HFFc6 (cell line): ENCODE data around the gene COL28A1. TPM values are rescaled to one million over a fixed set of nuclear protein-coding genes. Genes with fewer than 3 reads are reported as not detected.
"Not testable (repeated sequence)": the region's sequence is repeated elsewhere in the genome, so short reads cannot be mapped to it uniquely, and the experiment has no call there.

Experiments used
- DNase-seq: peaks from one replicate; pipeline ENCODE4 v3.0.0-alpha.2; 2018
- H3K27ac Mint-ChIP-seq: 2 replicates; pipeline ENCODE4 v1.8.0; 2020; ENCODE audit warnings: mild to moderate bottlenecking, mixed read lengths
- H3K27me3 Mint-ChIP-seq: 2 replicates; pipeline ENCODE4 v1.8.0; 2021; ENCODE audit warnings: mild to moderate bottlenecking, moderate library complexity, mixed read lengths; ENCODE audit not compliant: insufficient read depth
- H3K36me3 Mint-ChIP-seq: 2 replicates; pipeline ENCODE4 v1.8.0; 2021; ENCODE audit warnings: low read depth, mixed read lengths
- H3K4me1 Mint-ChIP-seq: 2 replicates; pipeline ENCODE4 v1.8.0; 2020; ENCODE audit warnings: low read depth, mixed read lengths
- H3K4me3 Mint-ChIP-seq: 2 replicates; pipeline ENCODE4 v1.8.0; 2020; ENCODE audit warnings: mild to moderate bottlenecking, moderate library complexity, mixed read lengths
- H3K9me3 Mint-ChIP-seq: 2 replicates; pipeline ENCODE4 v1.8.0; 2020; ENCODE audit warnings: mild to moderate bottlenecking, mixed read lengths
- total RNA-seq, 6 experiments: library from RNA; stranded (reverse); fragmentation: NEBNext Ultra II Directional; extraction: Animal tissue kit (Norgen Biotek cat#: 25700); gene quantifications; 2 replicates in 1 of 6; 3 replicates in 5 of 6; pipeline ENCODE4 v1.2.3, GENCODE V29; 2021
- TF ChIP-seq, protein P1 (sequence below): fragments of 200-600 bp; sonication (generic); IDR thresholded peaks from 2 replicates; pipeline ENCODE4 v1.5.0; 2021; ENCODE audit warnings: antibody characterized with exemption, mild to moderate bottlenecking

COL28A1 gene
- total RNA-seq, 6 experiments from 2014 or later = 0.07 to 0.14 TPM; not detected in 4

DNA sequence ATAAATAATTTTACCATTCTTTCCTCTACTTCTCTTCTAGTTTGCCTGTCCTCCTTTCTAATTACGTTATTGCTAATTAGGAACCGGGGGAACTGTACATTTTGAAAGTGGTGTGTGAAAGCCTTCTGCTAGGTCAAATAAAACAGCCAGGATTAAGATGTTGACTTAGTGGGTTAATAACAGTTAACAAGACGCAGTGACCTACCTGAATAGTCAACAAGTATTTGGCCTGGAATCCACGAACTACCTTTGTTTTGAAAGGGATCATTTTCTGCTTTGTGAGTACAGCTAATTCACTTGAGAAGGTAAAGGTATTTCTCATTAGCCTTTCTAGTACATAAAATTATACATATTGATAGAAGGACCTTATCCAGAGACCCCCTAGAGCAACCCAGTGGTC lies 139.9 kb downstream of the COL28A1 start:
- H3K9me3 Mint-ChIP-seq = no peaks in the 10 kb centered on the region
- H3K4me3 Mint-ChIP-seq = no peak overlapping the region
- DNase-seq = no peak
- TF ChIP-seq, protein P1, sequence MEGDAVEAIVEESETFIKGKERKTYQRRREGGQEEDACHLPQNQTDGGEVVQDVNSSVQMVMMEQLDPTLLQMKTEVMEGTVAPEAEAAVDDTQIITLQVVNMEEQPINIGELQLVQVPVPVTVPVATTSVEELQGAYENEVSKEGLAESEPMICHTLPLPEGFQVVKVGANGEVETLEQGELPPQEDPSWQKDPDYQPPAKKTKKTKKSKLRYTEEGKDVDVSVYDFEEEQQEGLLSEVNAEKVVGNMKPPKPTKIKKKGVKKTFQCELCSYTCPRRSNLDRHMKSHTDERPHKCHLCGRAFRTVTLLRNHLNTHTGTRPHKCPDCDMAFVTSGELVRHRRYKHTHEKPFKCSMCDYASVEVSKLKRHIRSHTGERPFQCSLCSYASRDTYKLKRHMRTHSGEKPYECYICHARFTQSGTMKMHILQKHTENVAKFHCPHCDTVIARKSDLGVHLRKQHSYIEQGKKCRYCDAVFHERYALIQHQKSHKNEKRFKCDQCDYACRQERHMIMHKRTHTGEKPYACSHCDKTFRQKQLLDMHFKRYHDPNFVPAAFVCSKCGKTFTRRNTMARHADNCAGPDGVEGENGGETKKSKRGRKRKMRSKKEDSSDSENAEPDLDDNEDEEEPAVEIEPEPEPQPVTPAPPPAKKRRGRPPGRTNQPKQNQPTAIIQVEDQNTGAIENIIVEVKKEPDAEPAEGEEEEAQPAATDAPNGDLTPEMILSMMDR = no peak
- no peaks in the 10 kb centered on the region for H3K36me3 Mint-ChIP-seq
- H3K27me3 Mint-ChIP-seq = peaks cover 7% of the 10 kb centered on the region
- H3K27ac Mint-ChIP-seq = no peak overlapping the region
- no peaks in the 10 kb centered on the region for H3K4me1 Mint-ChIP-seq

DNA sequence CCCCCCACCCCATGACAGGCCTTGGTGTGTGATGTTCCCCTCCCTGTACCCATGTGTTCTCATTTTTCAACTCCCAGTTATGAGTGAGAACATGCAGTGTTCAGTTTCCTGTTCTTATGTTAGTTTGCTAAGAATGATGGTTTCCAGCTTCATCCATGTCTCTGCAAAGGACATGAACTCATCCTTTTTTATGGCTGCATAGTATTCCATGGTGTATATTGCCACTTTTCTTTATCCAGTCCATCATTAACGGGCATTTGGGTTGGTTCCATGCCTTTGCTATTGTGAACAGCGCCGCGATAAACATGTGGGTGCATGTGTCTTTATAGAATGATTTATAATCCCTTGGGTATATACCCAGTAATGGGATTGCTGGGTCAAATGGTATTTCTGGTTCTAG lies 147.5 kb downstream of the COL28A1 start:
- not testable (repeated sequence) for H3K36me3 Mint-ChIP-seq, H3K9me3 Mint-ChIP-seq, H3K4me1 Mint-ChIP-seq, H3K4me3 Mint-ChIP-seq, DNase-seq, H3K27ac Mint-ChIP-seq
- peaks cover 20% of the 10 kb centered on the region for H3K27me3 Mint-ChIP-seq

DNA sequence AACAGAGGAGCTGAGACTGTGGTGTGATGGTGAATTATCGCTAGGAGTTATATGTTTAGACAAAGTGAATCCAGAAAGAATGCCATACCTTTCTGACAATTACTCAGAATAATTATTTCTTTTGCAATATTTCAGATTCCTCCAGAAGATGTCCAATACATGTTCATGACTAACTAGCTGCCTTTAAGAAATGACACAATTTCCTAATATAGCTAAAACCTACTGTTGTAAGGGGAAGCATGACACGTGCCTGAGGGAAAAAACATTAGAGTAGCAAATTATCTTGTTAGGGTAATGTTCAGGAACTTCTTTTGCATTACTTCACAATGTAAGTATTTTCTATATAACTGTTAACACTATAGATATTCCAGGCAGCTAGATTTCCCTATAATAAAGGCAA lies 150.3 kb downstream of the COL28A1 start:
- H3K9me3 Mint-ChIP-seq = no peaks in the 10 kb centered on the region
- H3K4me1 Mint-ChIP-seq = no peaks in the 10 kb centered on the region
- peaks cover 16% of the 10 kb centered on the region for H3K27me3 Mint-ChIP-seq
- H3K27ac Mint-ChIP-seq = no peak overlapping the region
- H3K36me3 Mint-ChIP-seq = no peaks in the 10 kb centered on the region
- no peak overlapping the region for H3K4me3 Mint-ChIP-seq
- DNase-seq = no peak
- TF ChIP-seq, protein P1 = no peak

DNA sequence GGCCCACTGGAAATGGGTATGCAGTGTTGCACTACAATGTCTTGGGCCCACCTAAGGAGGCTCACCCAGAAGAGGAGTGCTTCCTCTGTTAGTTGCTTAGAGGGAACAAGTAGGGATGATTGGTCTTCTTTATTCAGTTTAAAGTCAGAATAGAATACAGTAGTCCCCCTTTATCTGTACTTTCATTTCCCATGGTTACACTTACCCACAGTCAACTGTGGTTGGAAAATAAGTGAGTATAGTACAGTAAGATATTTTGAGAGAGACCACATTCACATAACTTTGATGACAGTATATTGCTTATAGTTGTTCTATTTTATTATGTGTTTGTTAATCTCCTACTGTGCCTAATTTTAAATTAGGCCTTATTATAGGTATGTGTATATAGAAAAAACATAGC lies 151.4 kb downstream of the COL28A1 start:
- Mint-ChIP-seq H3K9me3 (no peaks in the 10 kb centered on the region), H3K4me3 (no peak overlapping the region), H3K27ac (no peak overlapping the region), H3K36me3 (no peaks in the 10 kb centered on the region), H3K27me3 (peaks cover 14% of the 10 kb centered on the region), H3K4me1 (no peaks in the 10 kb centered on the region)
- TF ChIP-seq, protein P1 = no peak
- DNase-seq = no peak

DNA sequence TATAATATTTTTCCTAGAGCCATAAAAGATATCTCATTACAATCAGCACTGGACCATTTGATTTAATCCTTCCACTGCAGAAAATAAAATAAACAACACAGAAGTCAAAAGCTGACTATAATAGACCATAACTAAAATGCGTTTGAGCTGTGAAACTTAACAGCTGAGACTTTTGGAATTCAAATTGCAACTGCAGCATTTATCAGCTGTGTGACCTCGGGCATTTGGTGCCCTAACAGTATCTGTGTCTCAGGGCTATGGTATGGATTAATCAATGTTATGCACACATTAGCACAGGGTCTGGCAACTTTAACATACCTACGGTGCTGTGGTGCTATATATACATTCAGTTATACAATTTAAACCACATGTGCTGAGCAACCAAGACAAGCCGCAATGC lies 160.1 kb downstream of the COL28A1 start:
- Mint-ChIP-seq H3K27ac (no peak overlapping the region), H3K27me3 (peaks cover 20% of the 10 kb centered on the region), H3K4me3 (no peak overlapping the region), H3K36me3 (no peaks in the 10 kb centered on the region), H3K4me1 (no peaks in the 10 kb centered on the region), H3K9me3 (no peaks in the 10 kb centered on the region)
- no peak for DNase-seq
- TF ChIP-seq, protein P1 = no peak

DNA sequence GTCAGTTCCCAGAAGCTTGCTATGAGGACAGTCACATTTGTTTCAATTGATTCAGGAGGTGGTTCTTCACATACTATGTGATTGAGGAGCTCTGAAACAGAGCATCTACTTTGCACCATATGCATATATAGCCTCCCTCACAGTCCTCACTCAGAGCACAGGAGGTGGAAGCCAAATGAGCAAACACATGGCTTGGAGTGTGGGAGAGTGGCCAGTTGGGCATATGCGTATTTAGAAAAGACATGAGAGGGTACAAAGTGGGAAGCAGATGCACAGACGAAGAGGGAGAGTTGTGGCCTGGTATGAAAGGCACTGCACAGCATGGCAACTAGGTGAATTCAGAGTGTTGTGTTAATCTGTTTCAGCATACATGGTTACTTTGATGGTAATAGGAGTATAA lies 165.6 kb downstream of the COL28A1 start:
- no peaks in the 10 kb centered on the region for H3K4me1 Mint-ChIP-seq
- H3K9me3 Mint-ChIP-seq = no peaks in the 10 kb centered on the region
- DNase-seq = no peak
- TF ChIP-seq, protein P1 = no peak
- H3K27ac Mint-ChIP-seq = no peak overlapping the region
- H3K4me3 Mint-ChIP-seq = no peak overlapping the region
- H3K27me3 Mint-ChIP-seq = peaks cover 9% of the 10 kb centered on the region
- no peaks in the 10 kb centered on the region for H3K36me3 Mint-ChIP-seq
